Ishikawa (cell line): ENCODE data around the gene NIPSNAP3A.

ENCODE experiments used
- EGR1 ChIP-seq: IDR thresholded peaks from 2 replicates; pipeline ENCODE4 v1.6.1; 2012
- EP300 ChIP-seq: IDR thresholded peaks from 2 replicates; pipeline ENCODE4 v1.6.1; 2012; ENCODE audit warnings: borderline replicate concordance
- RAD21 ChIP-seq: IDR thresholded peaks from 2 replicates; pipeline ENCODE4 v1.6.1; 2012; ENCODE audit warnings: low read depth
- TAF1 ChIP-seq: IDR thresholded peaks from 2 replicates; pipeline ENCODE4 v1.6.1; 2012; ENCODE audit warnings: low read depth, mild to moderate bottlenecking
- USF1 ChIP-seq: IDR thresholded peaks from 2 replicates; pipeline ENCODE4 v1.6.1; 2012
- YY1 ChIP-seq: IDR thresholded peaks from 2 replicates; pipeline ENCODE4 v1.6.1; 2012; ENCODE audit warnings: low read depth

GRCh38 chr9:104772714-104773510 lies 25.4 kb downstream of the NIPSNAP3A start:
- TF ChIP-seq EP300 (no peak), USF1 (no peak), TAF1 (no peak), YY1 (no peak), RAD21 (no peak), EGR1 (no peak)
